ENCODE results near the gene LBR. TPM values are rescaled to one million over a fixed set of nuclear protein-coding genes. Genes with fewer than 3 reads are reported as not detected.

Gene LBR
- total RNA-seq, 1 experiment from 2014 or later, result 60.9 TPM

DNA sequence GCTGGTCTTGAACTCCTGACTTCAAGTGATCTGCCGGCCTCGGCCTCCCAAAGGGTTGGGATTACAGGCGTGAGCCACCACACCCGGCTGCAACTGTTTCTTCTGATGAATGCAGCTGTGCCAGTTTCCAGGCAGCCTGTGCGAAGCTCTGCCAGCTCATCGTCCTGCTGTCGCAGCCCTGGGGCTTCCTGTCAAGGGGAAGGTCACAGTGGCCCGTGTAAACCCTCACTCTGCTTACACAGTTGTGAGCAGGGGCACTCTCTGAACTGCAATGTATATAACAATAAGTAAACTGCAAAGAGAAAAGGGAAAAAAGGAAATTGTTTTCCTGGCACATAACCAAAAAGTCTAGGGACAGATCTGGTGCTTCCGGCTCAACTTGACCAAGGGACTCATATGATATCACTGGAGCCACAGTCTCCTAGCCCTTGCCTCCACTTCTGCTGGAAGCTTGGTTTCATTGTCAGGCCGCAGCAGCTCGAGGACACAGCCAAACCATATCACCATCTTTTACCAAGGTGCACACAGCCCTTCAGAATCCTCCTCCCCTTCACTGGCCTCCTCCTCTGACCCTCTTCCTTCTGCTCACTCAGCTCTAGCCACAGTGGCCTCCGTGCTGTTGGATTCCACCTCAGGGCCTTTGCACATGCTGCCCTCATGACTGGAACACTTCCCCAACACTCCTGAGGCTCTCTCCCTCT is 22.8 kb upstream of the LBR start:
- H3K4me2 ChIP-seq (ENCODE audit: insufficient read depth, insufficient read length, low read length), result no peak overlapping the region
- H3T11ph ChIP-seq (ENCODE audit: low read length), result no peak overlapping the region

More for the DNA sequence above, 22.8 kb upstream of the LBR start:
- Mint-ChIP-seq H3K36me3 (ENCODE audit: insufficient read depth in 1 of 3, low read depth in 3 of 3) (no peaks in the 10 kb centered on the region), H3K27me3 (ENCODE audit: low read depth) (peaks cover 14% of the 10 kb centered on the region), H3K9me3 (no peaks in the 10 kb centered on the region; a peak in 1 of 5 replicates), H3K4me3 (no peak overlapping the region), H3K4me1 (peaks cover 24 to 25% of the 10 kb centered on the region in 2 experiments), H3K27ac (no peak overlapping the region)
- no peak overlapping the region for H2AFZ ChIP-seq (ENCODE audit: low read length)
- no peak overlapping the region for H4K91ac ChIP-seq (ENCODE audit: insufficient read length, low read depth, low read length)
- H3K79me1 ChIP-seq (ENCODE audit: insufficient read depth, low read depth, low read length, poor library complexity, severe bottlenecking), result no peaks in the 10 kb centered on the region
- no peak overlapping the region for H2BK5ac ChIP-seq (ENCODE audit: insufficient read length, low read length)
- no peaks in the 10 kb centered on the region for H3K79me2 ChIP-seq (ENCODE audit: insufficient read depth, low read length)
- H4K8ac ChIP-seq (replicated peaks; ENCODE audit: insufficient read length, low read depth, low read length), result no peak overlapping the region
- no peak overlapping the region for H3K56ac ChIP-seq (ENCODE audit: insufficient read length, low read depth, low read length)
- no peak overlapping the region for H2BK15ac ChIP-seq (ENCODE audit: low read depth, low read length)
- TF ChIP-seq, protein P1, sequence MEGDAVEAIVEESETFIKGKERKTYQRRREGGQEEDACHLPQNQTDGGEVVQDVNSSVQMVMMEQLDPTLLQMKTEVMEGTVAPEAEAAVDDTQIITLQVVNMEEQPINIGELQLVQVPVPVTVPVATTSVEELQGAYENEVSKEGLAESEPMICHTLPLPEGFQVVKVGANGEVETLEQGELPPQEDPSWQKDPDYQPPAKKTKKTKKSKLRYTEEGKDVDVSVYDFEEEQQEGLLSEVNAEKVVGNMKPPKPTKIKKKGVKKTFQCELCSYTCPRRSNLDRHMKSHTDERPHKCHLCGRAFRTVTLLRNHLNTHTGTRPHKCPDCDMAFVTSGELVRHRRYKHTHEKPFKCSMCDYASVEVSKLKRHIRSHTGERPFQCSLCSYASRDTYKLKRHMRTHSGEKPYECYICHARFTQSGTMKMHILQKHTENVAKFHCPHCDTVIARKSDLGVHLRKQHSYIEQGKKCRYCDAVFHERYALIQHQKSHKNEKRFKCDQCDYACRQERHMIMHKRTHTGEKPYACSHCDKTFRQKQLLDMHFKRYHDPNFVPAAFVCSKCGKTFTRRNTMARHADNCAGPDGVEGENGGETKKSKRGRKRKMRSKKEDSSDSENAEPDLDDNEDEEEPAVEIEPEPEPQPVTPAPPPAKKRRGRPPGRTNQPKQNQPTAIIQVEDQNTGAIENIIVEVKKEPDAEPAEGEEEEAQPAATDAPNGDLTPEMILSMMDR (conservative IDR thresholded peaks at IDR 0.05), result no peak
- H3K23me2 ChIP-seq (ENCODE audit: insufficient read length, low read depth, low read length, poor library complexity, severe bottlenecking), result no peaks in the 10 kb centered on the region
- H3K4ac ChIP-seq (ENCODE audit: low read depth, low read length), result no peak overlapping the region
- no peak overlapping the region for H3K23ac ChIP-seq (ENCODE audit: insufficient read length, low read depth, low read length)
- no peaks in the 10 kb centered on the region for H4K20me1 ChIP-seq (ENCODE audit: control insufficient read depth, insufficient read depth, insufficient read length)
- WGBS (ENCODE audit: extremely low coverage, insufficient read length, low lambda C conversion rate), result no CpG with 5 or more reads among the region's 12 CpGs
- no peak overlapping the region for H2BK20ac ChIP-seq (ENCODE audit: low read depth, low read length, poor library complexity, severe bottlenecking)
- no peak for DNase-seq
- H2BK120ac ChIP-seq (ENCODE audit: low read depth, low read length, poor library complexity, severe bottlenecking), result no peak overlapping the region
- H4K5ac ChIP-seq (ENCODE audit: insufficient read length, low read depth, low read length), result no peak overlapping the region
- H3K4me1 ChIP-seq (ENCODE audit: insufficient read depth, low read length), result peaks cover 7% of the 10 kb centered on the region; the same call in 1 of the 2 replicates
- no peak overlapping the region for H3K14ac ChIP-seq (ENCODE audit: insufficient read depth, low read length)
- no peak overlapping the region for H2BK12ac ChIP-seq (ENCODE audit: insufficient read length, low read depth, low read length)
- H3K9me3 ChIP-seq (ENCODE audit: control insufficient read depth, low read depth, low read length), result no peaks in the 10 kb centered on the region
- no peaks in the 10 kb centered on the region for H3K27me3 ChIP-seq (ENCODE audit: insufficient read depth, low read length)
- H3K27ac ChIP-seq (ENCODE audit: insufficient read length, low read depth, low read length), result no peak overlapping the region
- H3K9ac ChIP-seq (ENCODE audit: extremely low read depth, insufficient read length, low read length), result no peak overlapping the region
- H3K18ac ChIP-seq (ENCODE audit: insufficient read length, low read depth, low read length), result no peak overlapping the region
- H2AK5ac ChIP-seq (ENCODE audit: insufficient read length, low read length), result no peak overlapping the region
